B cell (primary cell): ENCODE data around the gene MYCBP.

ENCODE experiments used
- CTCF ChIP-seq: fragments of 200-600 bp; IDR thresholded peaks from one replicate; pipeline ENCODE4 v1.8.0; 2022; ENCODE audit warnings: antibody characterized with exemption, mild to moderate bottlenecking
- EZH2 ChIP-seq: IDR thresholded peaks from 2 replicates; pipeline ENCODE4 v1.6.1; 2012; ENCODE audit warnings: borderline replicate concordance, low read depth, mild to moderate bottlenecking, moderate library complexity, low read length; ENCODE audit not compliant: insufficient read depth, poor library complexity, severe bottlenecking

GRCh38 chr1:38908821-38909220, 35.7 kb upstream of the MYCBP start:
- TF ChIP-seq EZH2, result no peak
- TF ChIP-seq CTCF, result no peak
